Activated T-cell treated with anti-CD3 and anti-CD28 coated beads, Interleukin-2, amount 50 U/mL, for 48 hours (primary cell): Measurements from ENCODE around the gene SPNS1.
A peak's percentile ranks its signal among the peaks of the same experiment; 100 is the strongest.
"Not testable (repeated sequence)": the region's sequence is repeated elsewhere in the genome, so short reads cannot be mapped to it uniquely, and the experiment has no call there.

ENCODE experiments used
- DNase-seq, 2 experiments: peaks; one replicate each; pipeline ENCODE4 v3.0.0-alpha.2; 2020

Gene SPNS1

DNA sequence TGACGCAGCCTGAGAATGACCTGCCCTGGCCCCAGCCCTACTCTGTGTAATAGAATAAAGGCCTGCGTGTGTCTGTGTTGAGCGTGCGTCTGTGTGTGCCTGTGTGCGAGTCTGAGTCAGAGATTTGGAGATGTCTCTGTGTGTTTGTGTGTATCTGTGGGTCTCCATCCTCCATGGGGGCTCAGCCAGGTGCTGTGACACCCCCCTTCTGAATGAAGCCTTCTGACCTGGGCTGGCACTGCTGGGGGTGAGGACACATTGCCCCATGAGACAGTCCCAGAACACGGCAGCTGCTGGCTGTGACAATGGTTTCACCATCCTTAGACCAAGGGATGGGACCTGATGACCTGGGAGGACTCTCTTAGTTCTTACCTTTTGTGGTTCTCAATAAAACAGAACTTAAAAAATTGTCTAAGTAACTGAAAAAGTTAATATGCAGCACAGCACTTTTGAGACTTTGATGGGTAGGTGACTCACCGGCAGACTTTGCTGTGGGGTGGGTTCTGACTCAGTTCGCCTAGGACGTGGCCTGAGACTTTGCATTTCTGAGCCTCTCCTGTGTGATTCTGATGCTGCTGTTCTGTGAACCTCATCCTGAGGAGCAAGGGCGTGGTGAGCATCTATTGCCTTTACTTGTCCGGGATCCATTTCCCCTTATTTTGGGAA is 15.9 kb downstream of the SPNS1 start:
- DNase-seq = peak; percentile 74 to 82

DNA sequence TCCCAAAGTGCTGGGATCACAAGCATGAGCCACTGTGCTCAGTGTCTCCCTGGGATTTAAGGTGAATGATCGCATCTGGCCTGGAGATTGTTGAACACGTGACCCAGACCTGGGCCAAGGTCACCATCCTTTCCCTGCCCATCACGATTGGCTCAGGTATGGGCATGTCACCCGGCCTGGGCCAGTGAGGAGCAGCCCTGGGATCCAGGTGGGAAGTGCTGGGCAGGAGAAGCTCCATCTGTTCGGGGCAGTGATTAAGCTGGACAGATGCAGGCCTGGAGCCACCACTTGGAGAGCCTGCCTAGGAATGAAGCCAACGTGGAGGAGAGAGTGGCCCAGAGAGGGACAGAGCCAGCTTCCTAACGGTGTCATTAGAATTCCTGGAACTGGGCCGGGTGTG is 17.1 kb downstream of the SPNS1 start:
- DNase-seq = no peak

DNA sequence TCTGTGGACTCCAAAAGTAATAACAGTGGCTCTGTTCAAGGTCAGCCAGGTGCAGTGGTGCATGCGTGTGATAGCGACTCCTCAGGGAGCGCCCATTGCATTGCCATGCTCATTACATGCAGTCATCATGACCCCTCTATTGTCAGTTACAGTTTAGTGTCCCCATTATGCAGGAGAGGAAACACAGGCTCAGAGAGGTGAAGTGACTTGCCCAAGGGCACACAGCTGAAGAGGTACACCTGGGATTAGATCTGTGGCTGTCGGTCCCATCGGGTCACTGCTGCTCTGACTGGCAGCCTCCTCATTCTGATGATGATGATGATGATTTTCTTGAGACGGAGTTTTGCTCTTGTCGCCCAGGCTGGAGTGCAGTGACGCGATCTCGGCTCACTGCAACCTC is 17.9 kb downstream of the SPNS1 start:
- no peak for DNase-seq

- DNase-seq = no peak
These were observed 24.3 kb downstream of the SPNS1 start for GRCh38 chr16:28998837-28999236.

GRCh38 chr16:28999577-28999976 is 25.0 kb downstream of the SPNS1 start:
- no peak for DNase-seq

DNA sequence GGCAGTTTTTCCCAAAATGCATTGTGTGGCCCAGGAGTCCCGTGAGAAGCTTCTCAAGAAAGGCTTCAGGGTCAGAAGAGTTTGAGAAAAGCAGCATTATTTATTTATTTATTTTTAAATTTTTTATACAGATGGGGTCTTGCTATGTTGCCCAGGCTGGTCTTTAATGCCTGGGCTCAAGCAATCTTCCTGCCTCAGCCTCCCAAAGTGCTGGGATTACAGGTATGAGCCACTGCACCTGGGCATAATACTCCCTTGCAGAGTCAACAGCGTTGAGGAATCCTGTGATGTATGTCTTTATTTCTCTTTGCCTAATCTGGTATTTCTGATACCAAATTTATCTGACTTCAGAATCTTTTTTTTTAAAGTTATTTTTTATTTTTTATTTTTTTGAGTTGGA is 25.4 kb downstream of the SPNS1 start:
- no peak for DNase-seq

- not testable (repeated sequence) for DNase-seq
These were observed 30.0 kb downstream of the SPNS1 start for GRCh38 chr16:29004496-29005139.

- peak; percentile 79 to 82 for DNase-seq
These were observed 33.4 kb downstream of the SPNS1 start for GRCh38 chr16:29007730-29008593.

- DNase-seq = peak; percentile 65 to 71
These were observed 34.7 kb downstream of the SPNS1 start for GRCh38 chr16:29009050-29009837.

GRCh38 chr16:29009838-29010166 is 35.2 kb downstream of the SPNS1 start:
- DNase-seq = no peak

DNA sequence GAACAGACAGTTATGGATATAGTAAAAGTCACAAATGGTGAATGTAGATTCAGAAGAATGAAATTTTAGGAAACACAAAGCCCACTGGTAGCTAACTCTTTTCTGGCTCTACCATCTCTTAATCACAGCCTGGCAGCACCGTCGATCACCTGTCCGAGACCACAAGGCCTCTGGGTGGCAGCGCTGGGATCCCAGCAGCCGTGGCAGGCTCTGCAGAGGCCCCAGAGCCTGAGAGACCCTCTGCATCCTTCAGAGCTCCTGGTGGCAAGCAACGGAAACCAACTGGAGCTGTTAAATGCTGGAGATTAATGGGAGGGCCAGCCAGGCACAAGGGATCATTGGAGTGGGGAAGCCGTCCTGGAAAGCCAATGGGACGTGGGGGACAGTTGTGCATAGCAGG is 36.5 kb downstream of the SPNS1 start:
- DNase-seq = no peak

GRCh38 chr16:29011851-29012250 is 37.3 kb downstream of the SPNS1 start:
- no peak for DNase-seq

DNA sequence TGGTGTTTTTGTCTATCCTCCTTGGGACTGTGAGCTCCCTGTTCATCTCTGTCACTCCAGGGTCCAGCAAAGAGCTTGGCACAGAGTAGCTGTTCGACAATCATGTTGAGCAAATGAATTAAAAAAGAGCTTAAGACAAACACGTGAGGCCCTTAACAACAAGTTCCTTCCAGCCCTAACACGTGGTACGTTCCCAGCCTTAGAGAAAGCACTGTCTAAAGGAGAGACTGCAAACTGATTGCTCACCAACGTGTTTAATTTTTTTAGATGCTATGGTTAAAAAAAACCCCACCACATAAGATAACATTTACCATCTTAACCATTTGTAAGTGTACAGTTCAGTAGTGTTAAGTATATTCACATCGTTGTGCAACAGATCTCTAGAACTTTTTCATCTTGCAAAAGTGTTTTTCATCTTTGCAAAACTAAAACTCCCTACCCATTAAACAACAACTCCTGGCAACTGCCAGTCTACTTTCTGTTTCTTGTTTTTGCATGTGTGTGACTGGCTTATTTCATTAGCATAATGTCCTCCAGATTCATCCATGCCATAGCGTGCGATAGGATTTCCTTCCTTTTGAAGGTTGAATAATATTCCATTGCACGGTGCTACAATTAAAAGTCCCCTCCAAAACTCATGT is 38.5 kb downstream of the SPNS1 start:
- no peak for DNase-seq

- no peak for DNase-seq
These were observed 40.0 kb downstream of the SPNS1 start for GRCh38 chr16:29014561-29015069.

DNA sequence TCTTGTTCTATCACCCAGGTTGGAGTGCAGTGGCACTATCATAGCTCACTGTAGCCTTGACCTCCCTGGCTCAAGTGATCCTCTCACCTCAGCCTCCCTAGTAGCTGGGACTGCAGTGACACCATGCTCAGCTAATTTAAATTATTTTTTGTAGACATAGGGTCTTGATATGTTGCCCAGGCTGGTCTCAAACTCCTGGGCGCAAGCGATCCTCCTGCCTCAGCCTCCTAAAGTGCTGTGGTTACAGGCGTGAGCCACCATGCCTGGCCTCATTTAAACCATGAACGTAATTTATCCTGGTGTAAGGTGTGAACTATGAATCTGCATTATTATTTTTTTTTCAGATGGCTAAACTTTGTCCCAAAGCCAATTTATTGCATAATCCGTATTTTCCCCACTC is 47.6 kb downstream of the SPNS1 start:
- no peak for DNase-seq

DNA sequence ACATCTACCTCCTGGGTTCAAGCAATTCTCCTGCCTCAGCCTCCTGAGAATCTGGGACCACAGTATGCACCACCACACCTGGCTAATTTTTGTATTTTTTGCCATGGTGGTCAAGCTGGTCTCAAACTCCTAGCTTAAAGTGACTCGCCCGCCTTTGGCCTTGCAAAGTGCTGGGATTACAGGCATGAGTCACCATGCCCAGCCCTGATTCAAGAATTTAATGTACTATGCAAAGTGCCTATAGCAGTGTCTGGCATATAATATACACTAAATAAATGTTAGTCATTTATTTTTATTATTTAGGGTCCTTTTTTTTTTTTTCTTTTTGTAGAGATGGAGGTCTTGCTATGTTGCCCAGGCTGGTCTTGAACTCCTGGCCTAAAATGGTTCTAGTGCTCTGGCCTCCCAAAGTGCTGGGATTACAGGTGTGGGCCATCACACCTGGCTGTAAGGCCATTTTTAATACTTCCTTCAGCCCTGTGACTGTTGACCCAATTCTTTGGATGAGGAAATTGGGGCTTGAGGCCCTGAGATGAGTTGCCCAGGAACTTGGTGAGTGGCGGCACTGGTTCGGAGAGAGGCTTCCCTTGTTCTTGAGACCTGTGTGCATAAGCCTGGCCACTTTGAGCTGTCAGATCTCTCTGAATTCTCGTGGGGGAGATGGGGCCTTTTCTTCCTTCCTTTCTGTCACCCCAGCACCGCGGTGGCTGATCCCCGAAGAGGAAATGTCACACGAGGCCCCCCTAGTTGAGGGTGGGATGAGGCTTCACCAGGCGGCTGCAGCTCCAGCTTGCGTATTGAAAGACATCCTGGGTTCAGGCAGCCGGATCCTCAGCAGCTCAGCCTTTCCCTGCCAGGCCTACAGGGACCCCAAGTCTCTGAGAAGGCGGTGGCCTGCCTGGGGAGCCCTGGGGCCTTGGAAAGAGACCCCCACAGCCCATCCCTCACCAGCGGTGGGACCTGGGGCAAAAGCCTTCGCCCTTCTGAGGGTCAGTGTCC is 49.0 kb downstream of the SPNS1 start:
- peak; percentile 50 to 56 for DNase-seq

GRCh38 chr16:29024278-29024677 is 49.7 kb downstream of the SPNS1 start:
- no peak for DNase-seq

DNA sequence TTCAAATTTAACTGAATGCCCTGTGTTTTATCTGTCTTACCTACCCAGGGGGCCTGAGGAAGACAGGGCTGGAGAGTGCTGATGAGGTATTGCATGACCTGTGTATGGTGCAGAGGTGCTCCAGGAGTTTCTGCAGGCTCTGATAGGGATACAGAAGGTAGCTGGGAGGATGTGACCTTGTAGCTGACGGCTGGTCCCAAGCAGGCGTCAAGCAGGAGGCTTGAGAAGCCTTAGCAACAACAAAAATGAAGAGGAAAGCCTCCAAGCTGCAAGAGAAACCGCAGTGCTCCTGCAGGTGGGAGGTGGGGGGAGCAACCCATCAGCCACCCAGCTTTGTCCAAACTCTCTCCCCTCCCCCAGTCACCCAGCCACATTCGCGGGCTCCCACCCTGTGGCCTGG is 50.6 kb downstream of the SPNS1 start:
- peak; percentile 48 to 49 for DNase-seq

DNA sequence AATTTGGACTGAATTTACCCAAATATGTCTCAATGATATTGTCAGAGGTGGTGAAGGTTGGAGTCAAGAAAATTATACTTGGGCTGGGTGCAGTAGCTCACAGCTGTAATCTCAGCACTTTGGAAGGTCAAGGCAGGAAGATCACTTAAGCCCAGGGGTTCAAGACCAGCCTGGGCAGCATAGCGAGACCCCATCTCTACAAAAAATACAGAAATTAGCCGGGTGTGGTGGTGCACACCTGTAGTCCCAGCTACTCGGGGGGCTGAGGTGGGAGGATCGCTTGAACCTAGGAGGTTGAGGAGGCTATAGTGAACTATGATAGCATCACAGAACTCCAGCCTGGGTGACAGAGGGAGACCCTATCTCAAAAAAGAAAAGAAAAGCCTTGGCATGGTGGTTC is 51.2 kb downstream of the SPNS1 start:
- peak in 1 of 2 experiments; percentile 14 for DNase-seq

DNA sequence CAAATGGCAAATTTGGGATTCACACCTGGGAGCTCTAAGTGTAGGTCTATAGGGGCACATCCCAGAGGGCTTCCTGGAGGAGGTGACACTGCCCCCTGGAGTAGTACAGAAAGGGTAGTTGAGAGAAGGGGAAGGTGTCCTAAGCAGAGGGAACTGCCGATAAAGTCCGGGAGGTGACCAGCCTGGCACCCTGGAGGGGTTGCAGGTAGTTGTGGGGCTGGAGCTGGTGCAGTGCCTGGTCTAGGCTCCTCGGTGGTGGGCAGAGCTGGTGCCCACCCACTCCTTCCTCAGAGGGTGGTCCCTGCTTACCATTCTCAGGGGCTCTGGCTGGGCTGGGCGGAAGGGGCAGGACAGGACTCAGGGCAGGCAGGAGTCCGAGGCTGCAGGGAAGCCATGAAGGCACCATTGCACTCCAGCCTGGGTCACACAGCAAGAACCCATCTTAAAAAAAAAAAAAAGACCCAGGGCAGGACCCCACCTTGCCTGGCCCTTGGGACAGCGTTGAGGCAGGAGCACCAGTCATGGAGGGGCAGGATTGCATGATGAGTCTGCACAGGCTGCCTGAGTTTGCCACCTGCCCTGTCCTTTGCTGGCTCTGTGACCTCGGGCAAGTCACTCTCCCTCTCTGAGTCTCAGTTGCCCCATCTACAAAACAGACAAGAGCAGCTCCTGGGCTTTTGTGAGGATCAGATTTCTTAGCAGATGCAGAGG is 54.0 kb downstream of the SPNS1 start:
- DNase-seq = no peak
